GM21515 (cell line): ENCODE measurements around the gene KRTAP5-5.
"Not testable (repeated sequence)": the region's sequence is repeated elsewhere in the genome, so short reads cannot be mapped to it uniquely, and the experiment has no call there.

ENCODE experiments used
- ATAC-seq: cut with Tn5 transposase; IDR thresholded peaks from one replicate; pipeline ENCODE4 v1.9.1; 2021; ENCODE audit not compliant: unreplicated experiment

Gene KRTAP5-5

DNA sequence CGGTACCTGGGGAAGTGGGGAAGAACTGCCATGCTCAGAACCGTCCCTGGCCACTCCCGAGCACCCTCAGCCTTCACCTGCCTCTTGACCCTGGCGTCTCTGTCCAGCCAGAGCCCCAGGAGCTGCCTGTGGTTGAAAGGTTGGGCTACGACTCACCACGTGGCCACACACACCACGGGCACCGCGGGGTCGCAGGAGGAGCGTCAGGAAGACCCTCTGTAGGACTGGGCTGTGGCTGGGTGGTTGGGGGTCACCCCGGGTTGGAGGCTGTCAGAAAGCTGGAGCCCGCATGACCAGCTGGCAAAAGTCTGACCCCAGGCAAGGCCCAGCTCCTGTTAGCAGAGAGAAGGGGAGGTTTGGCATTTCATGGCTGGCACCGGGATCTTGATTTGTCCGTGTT is 11.5 kb downstream of the KRTAP5-5 start:
- no peak for ATAC-seq

DNA sequence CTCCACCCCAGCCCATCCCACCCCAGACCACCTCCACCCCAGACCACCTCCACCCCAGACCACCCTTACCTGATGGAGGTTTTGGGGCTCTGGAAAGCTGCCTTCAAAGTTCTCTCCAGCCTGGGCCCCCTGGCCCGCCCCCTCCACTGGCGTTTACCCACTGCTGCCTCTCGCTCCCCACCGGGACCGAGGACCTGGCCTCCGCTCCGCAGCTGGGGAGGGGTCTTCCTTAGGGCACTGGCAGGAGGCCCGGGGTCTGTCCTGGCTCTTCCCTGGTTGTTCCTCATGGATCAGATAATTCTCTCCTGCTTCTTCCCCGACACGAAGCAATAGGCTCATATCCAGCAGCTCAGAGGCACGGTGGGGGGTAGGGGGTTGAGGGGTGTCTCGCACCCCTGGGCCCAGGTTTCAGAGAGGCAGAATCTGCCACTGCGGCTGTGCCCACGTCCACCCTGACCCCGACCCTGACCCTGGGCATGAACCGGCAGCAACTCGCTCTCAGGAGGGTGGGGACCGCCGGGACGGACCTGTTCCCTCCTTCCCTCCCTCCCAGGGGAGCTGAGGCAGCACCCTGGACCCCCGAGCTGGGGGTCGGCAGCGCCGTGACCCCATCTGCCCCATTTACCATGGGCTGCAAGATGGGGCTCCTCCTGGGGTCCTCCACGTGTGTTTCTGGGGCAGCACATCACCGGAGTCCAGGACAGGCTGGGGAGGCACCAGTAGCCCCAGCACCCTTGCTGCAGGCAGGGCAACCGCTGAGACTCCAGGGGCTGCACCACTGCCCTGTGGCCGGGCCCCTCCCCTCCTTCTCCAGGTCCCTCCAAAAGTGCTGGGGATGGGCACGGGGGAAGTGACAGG is 12.9 kb downstream of the KRTAP5-5 start:
- no peak for ATAC-seq

DNA sequence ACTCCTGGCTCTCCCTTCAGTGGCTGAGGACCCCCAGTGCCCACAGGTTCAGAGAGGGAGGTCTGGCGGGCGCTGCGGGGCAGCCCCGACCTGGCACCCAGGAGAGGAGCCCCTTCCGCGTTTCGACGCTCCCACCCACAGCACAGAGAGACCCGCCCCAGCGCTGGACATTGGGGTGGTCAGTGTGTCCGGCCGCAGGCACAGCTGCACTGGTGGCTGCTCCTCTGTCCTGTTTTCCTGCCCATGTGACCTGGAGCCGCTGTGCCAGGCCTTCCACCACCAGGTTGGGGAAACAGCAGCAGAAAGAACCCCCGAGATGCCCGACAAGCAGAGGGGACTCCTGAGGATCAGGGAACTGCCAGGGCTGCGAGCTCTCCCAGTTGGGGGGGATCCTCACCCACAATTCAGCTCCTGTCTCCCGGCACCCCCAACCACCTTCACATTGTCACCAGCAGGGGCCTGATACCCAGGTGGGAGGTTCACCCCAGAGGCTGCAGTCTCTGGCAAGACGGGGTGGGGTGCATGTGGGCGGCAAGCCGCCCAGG is 13.6 kb downstream of the KRTAP5-5 start:
- no peak for ATAC-seq

DNA sequence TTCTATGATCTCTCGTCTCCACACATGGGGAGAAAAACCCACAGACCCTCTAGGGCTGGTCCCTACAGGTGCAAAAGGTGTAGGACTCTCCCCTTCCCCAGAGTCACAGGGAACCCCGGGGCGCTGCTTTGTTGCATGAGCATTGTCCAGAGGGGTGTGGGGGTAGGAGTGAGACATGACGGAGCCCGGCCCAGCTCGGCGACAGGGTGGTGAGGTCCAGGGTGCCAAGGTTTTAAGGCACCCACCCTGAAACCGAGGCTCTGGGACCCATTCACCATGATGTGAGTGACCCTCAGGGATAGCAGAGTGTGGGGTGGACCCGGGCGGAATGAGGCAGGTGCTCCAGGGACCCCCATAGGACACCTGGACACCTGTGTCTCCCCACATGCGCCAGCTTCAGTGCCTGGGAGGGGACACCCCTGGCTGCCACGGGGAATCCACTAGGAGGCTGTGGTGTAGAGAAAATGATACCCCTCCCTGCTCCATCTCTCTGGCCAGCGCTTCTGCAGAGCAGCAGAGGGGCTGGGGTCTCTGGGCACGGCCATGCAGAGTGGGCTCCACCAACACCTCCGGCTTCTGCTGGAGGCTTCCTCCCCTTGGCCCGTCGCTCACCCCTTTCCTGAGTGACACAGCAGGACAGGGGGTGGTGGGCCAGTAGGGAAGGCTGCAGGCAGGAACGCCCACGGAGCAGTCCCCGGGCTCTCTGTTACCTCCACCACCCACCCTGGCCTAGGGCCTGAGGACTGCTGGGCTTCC is 15.2 kb downstream of the KRTAP5-5 start:
- no peak for ATAC-seq

DNA sequence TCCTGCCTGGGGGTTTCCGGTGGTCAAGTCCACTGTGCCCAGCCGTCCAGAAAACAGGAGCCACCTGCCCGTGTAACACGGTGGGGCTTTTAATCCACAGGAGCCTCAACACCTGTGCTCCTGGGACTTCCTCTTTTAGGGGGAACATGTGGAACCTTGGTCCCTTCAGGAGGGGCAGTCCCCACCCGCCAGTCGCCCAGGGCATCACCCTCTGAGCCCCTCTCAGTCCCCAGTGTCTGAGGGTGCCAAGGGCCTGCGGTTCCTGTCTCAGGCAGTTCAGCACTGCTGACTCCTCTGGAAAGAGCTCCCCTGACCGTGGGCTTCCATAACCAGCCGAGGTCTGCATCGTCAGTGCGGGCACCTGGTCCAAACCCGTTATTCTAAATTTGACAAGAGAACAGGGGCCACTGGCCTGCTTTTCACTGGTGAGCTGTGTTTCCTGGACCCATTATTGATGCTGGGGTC is 15.8 kb downstream of the KRTAP5-5 start:
- ATAC-seq = no peak

DNA sequence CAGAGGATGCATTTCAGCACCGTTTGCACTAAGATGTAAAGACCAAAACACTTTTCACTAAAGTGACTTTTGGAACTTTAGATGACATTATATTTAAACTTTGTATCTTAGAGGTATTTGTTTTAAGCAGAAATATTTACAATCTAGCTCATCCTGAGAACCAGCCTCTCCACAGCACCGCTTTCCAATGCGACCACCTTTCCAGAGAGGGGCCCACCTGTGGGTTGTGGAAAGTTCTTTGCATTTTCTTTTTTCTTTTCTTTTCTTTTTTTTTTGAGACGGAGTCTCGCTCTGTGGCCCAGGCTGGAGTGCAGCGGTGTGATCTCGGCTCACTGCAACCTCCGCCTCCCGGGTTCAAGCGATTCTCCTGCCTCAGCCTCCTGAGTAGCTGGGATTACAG is 17.0 kb downstream of the KRTAP5-5 start:
- not testable (repeated sequence) for ATAC-seq

DNA sequence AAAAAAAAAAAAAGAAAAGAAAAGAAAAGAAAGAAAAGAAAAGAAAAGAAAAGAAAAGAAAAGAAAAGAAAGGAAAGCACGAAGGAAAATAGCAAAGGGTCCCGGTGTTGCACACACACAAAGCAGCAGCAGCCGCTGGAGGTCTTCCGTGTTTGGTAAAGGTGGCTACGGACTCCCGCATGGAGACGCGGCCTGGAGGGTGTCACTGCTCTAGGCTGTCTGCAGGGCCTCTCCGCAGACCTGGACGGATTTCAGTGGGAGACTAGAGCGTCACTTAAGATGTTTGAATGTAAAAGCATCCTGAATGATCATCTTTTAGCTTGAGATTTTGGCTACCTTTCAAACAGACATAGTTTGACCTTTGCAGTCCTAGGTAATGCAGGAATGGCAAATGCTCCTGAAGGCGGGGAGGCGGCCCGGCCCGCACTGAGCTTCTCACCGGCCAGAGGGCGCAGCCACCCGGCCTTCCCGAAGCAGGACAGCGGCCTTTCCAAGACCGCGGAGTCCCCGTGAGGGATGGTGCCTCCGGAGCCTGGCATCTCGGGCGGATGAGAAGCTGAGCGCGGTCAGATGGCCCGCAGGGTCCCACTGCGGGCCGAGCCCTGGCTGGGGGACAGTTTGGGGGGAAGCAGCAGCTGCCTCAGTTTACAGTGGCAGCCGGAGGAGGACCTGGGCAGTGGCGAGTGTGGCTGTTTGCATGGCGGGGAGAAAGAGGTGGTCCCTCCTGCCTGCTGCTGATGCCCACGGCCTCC is 18.5 kb downstream of the KRTAP5-5 start:
- ATAC-seq = no peak

DNA sequence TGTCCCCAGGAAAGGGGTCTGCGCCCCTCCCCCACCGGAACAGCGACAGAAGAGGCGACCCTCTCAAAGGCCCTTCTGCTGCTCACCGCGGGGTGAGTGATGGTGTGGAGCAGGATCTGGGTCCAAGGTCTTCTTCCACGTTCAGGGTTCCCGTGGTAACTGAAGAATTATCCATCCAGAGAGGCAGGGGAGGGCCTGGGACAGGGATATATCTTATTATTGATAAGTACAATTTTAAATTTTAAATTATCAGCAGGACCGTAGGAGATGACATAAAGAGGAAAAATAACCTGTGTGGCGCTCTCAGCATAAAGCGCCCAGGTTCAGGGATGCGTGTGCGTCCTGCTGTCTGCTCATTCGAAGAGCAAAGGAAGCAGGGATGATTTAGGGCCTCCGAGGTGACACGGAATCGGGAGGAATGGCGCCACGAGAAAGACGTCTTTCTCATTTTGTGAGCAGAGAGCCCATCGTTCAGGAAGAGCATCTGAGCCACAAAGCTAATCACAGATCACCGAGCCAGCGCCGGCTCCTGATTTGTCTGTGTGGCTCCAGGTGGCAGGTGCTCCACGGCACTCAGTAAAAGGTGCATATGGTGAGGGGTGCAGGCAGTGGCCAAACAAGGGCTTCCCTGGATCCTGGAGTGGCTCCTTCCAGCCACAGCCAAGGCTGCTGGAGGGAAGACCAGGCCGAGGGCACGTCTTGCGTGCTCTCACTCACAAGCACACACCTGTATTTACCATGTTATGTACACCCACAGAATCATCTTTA is 19.3 kb downstream of the KRTAP5-5 start:
- ATAC-seq = no peak

DNA sequence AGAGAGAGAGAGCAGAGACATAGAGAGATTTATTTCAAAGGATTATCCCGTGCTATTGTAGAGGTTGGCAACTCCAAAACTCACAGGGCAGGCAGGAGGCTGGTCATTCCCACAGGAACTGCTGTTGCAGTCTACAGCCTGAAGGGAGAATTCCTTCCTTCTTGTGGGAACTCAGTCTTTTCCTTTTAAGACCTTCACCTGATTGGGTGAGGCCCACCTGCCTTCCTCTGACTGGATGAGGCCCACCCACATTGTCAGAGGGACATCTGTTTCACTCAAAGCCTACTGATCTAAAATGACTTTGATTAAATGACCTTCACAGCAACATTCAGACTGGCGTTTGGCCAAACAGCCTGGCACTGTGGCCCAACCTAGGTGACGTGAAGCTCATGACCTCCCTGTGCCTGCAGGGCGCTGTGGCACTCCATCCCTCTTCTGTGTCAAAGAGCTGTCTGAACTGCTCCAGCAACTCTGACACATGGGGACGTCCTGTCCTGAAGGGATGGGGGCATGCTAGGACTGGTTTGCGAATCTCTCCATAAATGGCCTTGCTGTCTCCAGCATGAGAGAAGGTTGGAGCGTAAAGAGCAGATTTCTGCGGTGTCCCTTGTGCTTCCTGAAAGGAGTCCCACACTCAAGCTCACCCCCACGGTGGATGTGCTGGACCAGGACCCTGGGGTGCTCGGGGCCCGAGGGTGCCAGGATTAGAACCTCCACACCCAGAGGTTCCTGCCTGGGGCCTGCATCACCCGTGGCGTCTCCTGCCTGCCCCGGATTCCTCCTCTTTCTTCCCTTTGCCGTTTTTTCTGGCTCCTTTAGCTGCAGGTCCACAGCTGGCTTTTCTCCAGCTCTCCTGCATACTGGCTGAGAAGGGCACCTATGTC is 20.7 kb downstream of the KRTAP5-5 start:
- no peak for ATAC-seq

DNA sequence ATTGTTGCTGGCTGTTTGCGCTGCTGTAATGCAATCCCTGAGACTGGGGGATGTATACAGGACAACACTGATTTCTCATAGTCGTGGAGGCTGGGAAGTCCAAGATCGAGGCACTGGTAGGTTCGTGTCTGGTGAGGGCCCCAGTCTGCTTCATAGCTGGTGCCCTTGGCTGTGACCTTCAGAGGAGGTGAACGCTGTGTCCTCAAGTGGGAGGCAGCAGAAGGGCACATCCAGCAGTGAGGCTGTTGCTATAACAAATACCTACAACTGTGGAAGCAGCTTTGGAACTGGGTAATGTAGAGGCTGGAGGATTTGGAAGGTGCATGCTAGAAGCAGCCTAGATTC is 21.3 kb downstream of the KRTAP5-5 start:
- ATAC-seq = no peak

DNA sequence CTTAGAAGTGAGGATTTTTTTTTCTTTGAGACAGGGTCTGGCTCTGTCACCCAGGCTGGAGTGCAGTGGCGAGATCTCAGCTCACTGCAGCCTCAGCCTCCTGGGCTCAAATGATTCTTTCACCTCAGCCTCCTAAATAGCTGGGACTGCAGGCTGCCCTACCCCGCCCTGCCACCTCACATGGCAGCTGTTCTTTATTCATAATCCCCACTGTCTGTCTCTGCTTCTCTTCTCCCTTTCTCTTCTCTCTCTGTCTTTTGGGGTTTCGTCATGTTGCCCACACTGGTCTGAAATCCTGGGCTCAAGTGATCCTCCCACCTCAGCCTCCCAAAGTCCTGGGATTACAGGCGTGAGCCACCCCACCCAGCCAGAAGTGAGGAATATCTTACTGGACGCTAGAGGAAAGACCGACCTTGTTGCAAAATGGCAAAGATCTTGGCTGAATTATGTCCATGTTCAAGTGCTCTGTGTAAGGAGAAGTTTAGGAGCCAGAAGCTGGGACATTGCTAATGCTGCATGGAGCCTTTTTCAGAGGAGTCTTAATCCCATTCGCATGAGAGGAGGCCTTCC is 21.9 kb downstream of the KRTAP5-5 start:
- ATAC-seq = no peak

DNA sequence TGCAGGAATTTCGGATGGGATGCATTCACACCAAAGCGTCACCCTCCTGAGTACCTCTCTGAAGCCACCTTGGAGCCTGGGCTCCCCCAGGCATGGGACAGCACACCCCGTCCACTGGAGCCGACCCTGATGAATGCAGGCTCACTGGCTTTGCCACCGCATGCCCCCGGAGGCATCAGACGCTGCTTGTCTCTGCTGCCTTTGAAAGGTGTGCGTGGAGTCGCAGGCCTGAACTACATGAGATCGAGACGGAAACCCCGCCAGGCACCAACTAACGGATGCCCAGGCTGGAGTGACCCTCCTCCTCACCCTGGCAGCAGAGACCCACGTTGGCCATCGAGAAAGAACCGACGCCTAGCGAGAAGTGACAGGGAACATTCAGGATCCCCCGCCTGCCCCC is 22.5 kb downstream of the KRTAP5-5 start:
- ATAC-seq = no peak

DNA sequence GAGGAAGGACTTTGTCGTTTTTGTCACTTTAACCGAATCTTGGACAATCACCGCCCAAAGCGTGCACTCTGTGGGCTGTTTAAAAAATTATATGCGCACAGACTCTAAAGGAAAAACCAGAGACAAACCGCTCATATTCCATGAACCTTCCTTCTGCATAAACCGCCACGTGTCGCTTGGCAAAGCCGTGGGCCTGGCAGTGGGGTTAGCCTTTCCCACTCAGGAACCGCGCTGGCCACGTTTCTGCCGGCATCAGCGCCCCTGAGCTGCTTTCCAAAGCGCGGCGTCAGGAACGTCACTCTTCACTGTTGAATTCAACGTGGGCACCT is 22.8 kb downstream of the KRTAP5-5 start:
- no peak for ATAC-seq

DNA sequence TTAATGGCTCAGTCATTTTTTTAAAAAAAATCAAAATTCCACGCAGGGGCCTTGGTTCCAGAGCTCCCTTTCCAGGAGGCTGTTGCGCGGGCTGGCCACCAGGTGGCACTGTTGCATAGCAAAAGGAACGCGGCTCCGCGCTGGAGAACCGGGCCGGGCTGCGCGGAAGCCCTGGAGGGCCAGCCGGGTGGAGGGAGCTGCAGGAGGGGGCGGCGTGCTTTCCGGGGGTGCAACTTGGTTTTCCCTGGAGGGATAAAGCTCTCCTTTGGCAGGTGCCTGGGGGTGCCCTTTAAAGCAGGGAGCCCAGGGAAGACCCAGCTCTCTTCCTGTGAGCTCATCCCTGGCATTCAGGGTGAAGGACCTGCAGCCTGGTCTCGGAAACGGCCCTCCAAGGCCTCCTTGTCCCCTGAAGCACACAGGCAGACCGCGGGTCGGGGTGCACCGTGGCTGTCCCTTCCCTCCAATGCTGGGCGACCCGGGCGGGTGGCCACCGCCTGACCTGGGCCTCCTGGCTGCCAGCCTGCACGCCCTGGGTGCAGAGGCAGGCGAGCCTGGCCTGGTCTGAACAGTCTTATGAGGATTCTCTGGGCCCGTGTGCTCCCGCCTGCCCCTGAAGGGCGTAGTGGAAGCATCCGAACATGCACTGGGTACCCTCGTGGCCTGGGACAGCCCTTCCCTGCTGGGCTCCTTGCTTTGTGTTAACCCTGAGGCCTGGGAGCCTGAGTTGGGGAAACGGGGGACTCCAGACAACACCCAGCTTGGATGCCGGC is 23.4 kb downstream of the KRTAP5-5 start:
- ATAC-seq = no peak

DNA sequence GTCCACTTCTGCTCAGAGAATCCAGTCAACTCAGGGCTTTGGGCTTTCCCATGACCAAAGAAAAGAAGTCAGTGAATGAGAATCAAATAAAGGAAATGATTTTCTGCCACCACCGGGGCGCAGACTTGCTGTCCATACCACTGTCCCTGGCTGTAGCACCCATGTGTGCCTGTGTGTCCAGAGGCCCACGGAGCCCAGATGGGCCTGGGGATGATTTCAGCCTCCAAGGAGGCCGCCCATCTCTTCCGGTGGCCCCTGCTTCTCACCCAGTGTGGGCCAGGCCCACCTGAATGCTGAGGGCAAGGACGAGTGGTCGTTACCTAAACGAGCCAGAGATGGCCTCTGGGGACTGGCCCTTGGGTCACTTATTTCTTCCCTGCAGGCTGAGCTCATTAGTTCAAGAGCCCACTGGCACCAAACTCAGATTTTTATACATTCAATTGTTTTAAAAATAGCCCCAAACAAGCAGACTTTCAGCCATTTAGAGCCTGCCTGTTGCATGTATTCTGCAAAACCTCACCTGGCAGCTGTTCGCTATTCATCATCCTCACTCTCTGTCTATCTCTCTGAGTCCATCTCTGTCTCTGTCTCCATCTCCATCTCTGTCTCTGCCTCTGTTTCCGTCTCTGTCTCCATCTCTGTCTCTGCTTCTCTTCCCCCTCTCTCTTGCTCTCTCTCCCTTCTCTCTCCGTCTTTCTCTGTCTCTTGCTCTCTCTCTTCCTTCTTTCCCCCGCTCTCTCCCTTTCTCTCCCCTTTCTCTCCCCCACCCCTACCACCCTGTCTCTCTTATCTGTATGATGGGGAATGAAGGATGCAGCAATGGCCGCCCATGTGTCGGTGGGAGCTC is 24.2 kb downstream of the KRTAP5-5 start:
- no peak for ATAC-seq

DNA sequence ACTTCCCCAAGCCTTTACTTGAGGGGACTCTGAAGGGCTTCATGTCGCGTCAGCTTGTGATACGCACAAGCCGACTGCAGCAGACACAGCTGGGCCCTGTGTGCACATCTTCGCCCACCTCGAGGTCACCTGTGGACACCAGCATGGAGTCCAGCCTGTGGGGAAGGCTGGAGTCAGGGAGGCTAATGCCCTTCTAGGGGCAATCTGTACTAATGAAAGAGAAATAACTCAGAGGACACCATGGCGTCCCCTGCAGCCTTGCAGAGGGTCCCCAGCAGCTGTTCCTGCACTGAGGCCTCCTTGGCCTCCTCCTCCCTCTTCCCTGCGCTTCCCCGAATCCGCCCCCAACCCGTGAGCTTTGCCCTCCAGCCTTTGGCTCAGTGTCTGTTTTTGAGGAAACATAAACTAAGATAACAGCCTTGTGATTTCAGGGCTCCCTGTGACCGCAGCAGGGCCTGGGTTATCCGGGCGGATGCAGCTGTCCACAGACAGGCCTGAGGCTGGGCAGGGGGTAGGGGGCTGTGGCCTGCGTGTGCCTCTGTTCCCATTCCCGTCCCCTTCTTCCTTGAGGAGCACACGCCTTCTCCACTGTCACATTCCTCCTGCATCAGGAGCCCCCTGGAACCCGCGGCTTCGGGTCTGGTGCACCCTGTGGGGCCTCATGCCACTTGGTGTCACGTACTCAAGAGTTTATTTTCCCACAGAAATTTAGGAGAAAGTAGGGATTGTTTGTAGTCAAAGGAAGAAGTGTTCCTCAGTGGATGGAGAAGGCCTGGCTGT is 25.0 kb downstream of the KRTAP5-5 start:
- no peak for ATAC-seq
